Pancreas (tissue), 10 donors: ENCODE measurements around the gene OR10AD1. TPM values are rescaled to one million over a fixed set of nuclear protein-coding genes. Genes with fewer than 3 reads are reported as not detected.

Experiments used
- ATAC-seq, 4 donors: fragments of 200-7000 bp; cut with Tn5 transposase; one replicate each; pipeline versions ENCODE4 v1.8.0 to v1.9.1; 2020; ENCODE audit warnings: mild to moderate bottlenecking in 4 of 4, moderate library complexity in 4 of 4
- DNase-seq, 6 donors: peaks; one replicate each; pipeline ENCODE4 v3.0.0-alpha.2; 2020
- FAIRE-seq: peaks from 2 replicates; lab custom pipeline; 2012; peaks lifted over from hg19 to GRCh38; lab: Jason Lieb, UNC
- H3K27ac ChIP-seq, 4 donors: fragments of 200-600 bp; sonication (generic); 1 replicate in 3 of 4; 2 replicates in 1 of 4; pipeline versions ENCODE4 v1.5.0 to v1.8.0; 2020
- H3K27me3 ChIP-seq, 4 donors: fragments of 200-600 bp; one replicate each; pipeline ENCODE4 v1.8.0; 2021
- H3K36me3 ChIP-seq, 3 donors: fragments of 200-600 bp; sonication (generic) in 1 of 3; one replicate each; pipeline versions ENCODE4 v1.5.0 to v1.8.0; 2020 to 2021
- H3K4me1 ChIP-seq, 3 donors: fragments of 200-600 bp; one replicate each; pipeline ENCODE4 v1.8.0; 2021
- H3K4me3 ChIP-seq, 4 donors: fragments of 200-600 bp; sonication (generic) in 2 of 4; one replicate each; pipeline versions ENCODE4 v1.5.0 to v1.8.0; 2020 to 2021
- H3K9me3 ChIP-seq, 4 donors: fragments of 200-600 bp; one replicate each; pipeline ENCODE4 v1.8.0; 2021
- WGBS, 2 donors: extraction: QIAGEN DNeasy Blood & Tissue Kit; methylation state at CpG; one replicate each; pipeline ENCODE4 v1.1.7; 2013; 5-methylcytosine and 5-hydroxymethylcytosine counted together
- intact Hi-C, 3 donors: fragments of 100-400 bp; cut with DNase I; formaldehyde crosslinking; loops; one replicate each; pipeline versions ENCODE4 v1.11.1 to v1.14.2; 2022
- polyA plus RNA-seq, 2 donors: library from polyadenylated mRNA; stranded (reverse); fragments of 200-250 nt; gene quantifications; one replicate each; pipeline ENCODE4 v1.2.3, GENCODE V29; 2013
- total RNA-seq, 6 donors: library from RNA; stranded (reverse); fragmentation: NEBNext Ultra II Directional in 4 of 6; extraction: Animal tissue kit (Norgen Biotek cat#: 25700) in 4 of 6; gene quantifications; one replicate each; pipeline versions ENCODE4 v1.2.1 to v1.2.4, GENCODE V29; 2021 to 2023
- TF ChIP-seq, protein P1 (sequence below), 4 donors: fragments of 200-600 bp; sonication (generic) in 3 of 4; IDR thresholded peaks; one replicate each; pipeline versions ENCODE4 v1.5.0 to v1.8.0; 2021; ENCODE audit warnings: antibody characterized with exemption in 4 of 4
- donor health status: healthy with polysubstance abuse.
- donor health status: DM: no; HTN: no; CAD: no; lungs with moderate emphysema.
- donor health status: DM: no; HTN: no; CAD: no.
- donor health status: control.
- donor health status: control.
- donor health status: Bipolar disorder and iron deficiency.
- donor health status: DM: yes; HTN: yes; CAD: no.
- donor health status: DM: no; HTN: no; CAD: no.
- donor health status: DM: no; HTN: no; CAD: no.
- donor health status: DM: yes; HTN: yes; CAD: no.

The OR10AD1 gene
- total and polyA plus RNA-seq, 8 donors = not detected

DNA sequence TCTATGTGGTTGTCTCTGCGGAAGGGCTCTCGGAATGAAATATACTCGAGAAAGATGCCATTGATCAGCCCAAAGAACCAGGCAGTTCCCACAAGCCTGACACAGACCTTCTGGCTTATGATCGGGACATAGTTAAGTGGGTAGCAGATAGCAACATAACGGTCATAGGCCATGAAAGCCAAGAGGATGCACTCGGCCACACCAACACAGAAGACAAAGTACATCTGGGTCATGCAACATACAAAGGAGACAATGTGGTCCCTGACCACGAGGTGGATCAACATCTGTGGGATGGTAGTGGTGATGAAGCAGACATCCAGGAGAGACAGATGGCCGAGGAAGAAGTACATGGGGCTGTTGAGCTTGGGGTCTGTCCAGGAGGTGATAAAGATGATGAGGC is 326 bp downstream of the OR10AD1 start:
- Histone ChIP-seq H3K36me3 (no peaks in the 10 kb centered on the region), H3K4me3 (no peak overlapping the region), H3K9me3 (peaks cover 0 to 12% (median 0%) of the 10 kb centered on the region in 4 donors), H3K4me1 (peaks cover 0 to 4% (median 0%) of the 10 kb centered on the region in 3 donors), H3K27ac (no peak overlapping the region), H3K27me3 (no peaks in the 10 kb centered on the region)
- DNase-seq = no peak
- no peak for FAIRE-seq
- WGBS, 2 donors = 91 to 92% methylated on average over 8 of the region's 8 CpGs
- ATAC-seq = no peak
- intact Hi-C loops = no loop called here
- TF ChIP-seq, protein P1, sequence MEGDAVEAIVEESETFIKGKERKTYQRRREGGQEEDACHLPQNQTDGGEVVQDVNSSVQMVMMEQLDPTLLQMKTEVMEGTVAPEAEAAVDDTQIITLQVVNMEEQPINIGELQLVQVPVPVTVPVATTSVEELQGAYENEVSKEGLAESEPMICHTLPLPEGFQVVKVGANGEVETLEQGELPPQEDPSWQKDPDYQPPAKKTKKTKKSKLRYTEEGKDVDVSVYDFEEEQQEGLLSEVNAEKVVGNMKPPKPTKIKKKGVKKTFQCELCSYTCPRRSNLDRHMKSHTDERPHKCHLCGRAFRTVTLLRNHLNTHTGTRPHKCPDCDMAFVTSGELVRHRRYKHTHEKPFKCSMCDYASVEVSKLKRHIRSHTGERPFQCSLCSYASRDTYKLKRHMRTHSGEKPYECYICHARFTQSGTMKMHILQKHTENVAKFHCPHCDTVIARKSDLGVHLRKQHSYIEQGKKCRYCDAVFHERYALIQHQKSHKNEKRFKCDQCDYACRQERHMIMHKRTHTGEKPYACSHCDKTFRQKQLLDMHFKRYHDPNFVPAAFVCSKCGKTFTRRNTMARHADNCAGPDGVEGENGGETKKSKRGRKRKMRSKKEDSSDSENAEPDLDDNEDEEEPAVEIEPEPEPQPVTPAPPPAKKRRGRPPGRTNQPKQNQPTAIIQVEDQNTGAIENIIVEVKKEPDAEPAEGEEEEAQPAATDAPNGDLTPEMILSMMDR (IDR thresholded peaks at IDR 0.05) = no peak

DNA sequence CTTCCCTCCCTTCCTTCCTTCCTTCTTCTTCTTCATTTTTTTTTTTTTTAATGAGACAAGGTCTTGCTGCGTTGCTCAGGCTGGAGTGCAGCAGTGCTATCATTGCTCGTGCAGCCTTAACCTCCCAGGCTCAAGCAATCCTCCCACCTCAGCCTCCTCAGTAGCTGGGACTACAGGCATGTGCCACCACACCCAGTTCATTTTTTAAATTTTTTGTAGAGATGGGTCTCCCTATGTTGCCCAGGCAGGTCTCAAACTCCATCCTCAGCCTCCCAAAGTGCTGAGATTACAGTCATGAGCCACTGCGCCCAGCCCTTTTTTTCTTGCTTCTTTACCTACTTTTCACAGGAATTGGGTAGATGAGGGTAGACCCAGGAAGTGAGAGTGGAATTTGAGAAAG is 1.6 kb downstream of the OR10AD1 start:
- TF ChIP-seq, protein P1 (IDR thresholded peaks at IDR 0.05) = no peak
- Histone ChIP-seq H3K27ac (no peak overlapping the region), H3K9me3 (peaks cover 0 to 12% (median 0%) of the 10 kb centered on the region in 4 donors), H3K4me1 (peaks cover 0 to 9% (median 0%) of the 10 kb centered on the region in 3 donors), H3K27me3 (no peaks in the 10 kb centered on the region), H3K4me3 (no peak overlapping the region), H3K36me3 (no peaks in the 10 kb centered on the region)
- no peak for DNase-seq
- intact Hi-C loops = no loop called here
- WGBS, 2 donors = 92 to 98% methylated on average over 3 of the region's 3 CpGs
- no peak for FAIRE-seq
- ATAC-seq = no peak

DNA sequence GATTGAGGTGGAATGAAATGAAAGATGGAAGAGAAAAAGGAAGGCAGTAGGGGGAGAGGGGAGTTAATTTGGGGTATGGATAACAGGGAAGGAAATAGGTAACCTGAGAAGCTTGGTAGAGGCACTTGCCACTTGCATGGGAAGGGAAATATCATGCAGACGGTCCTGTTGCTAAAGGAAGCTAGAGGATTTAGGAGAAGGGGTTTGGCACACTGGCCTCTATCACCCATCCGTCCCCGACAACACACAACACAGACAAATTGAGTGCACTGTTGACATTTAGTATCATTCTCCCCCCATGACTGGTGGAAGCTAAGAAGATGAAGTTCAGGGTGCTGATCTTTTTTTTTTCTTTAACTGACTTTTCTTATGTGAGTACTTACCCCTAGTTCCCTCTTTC is 2.0 kb downstream of the OR10AD1 start:
- DNase-seq (no peak), ATAC-seq (no peak)
- no peak overlapping the region for H3K27ac ChIP-seq

DNA sequence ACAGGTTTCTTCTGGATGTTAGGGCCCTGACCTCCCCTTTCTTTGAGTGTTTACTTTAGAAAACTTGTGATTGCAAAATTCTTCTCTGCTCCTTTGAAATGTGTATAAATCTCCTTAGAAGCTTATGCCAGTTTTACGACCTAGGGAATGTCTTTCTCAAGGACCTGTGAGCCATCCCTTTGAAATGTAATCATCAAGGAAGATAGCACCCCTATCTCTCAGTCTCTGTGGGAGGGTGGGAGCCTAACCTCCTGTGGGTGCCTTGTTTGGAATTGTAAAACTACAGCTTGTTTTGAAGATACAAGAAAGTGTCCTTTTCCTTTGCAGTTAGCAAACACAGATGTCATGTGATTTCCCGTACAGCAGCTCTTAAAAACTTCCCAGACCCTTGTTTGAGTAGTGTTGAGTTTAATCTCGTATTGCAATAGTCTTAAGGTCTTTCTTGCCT is 3.3 kb downstream of the OR10AD1 start:
- Histone ChIP-seq H3K4me3 (peak overlapping the region in 1 of 4 donors; percentile 58), H3K4me1 (peaks cover 0 to 9% (median 0%) of the 10 kb centered on the region in 3 donors), H3K9me3 (no peaks in the 10 kb centered on the region), H3K36me3 (no peaks in the 10 kb centered on the region), H3K27me3 (no peaks in the 10 kb centered on the region), H3K27ac (peak overlapping the region in 1 of 4 donors; percentile 96)
- ATAC-seq (no peak), FAIRE-seq (no peak), DNase-seq (no peak)
- TF ChIP-seq, protein P1 (IDR thresholded peaks at IDR 0.05) = no peak
- WGBS, 2 donors = 79 to 82% methylated on average over 3 of the region's 3 CpGs
- intact Hi-C loops = no loop called here

More for the DNA sequence above, 2.0 kb downstream of the OR10AD1 start:
- intact Hi-C loops = no loop called here
- WGBS, 2 donors = 93 to 95% methylated on average over 3 of the region's 3 CpGs
- peaks cover 0 to 10% (median 0%) of the 10 kb centered on the region in 4 donors for H3K9me3 ChIP-seq
- H3K27me3 ChIP-seq = no peaks in the 10 kb centered on the region
- no peak overlapping the region for H3K4me3 ChIP-seq
- peaks cover 0 to 9% (median 0%) of the 10 kb centered on the region in 3 donors for H3K4me1 ChIP-seq
- no peaks in the 10 kb centered on the region for H3K36me3 ChIP-seq
- TF ChIP-seq, protein P1 (IDR thresholded peaks at IDR 0.05) = no peak
- no peak for FAIRE-seq

DNA sequence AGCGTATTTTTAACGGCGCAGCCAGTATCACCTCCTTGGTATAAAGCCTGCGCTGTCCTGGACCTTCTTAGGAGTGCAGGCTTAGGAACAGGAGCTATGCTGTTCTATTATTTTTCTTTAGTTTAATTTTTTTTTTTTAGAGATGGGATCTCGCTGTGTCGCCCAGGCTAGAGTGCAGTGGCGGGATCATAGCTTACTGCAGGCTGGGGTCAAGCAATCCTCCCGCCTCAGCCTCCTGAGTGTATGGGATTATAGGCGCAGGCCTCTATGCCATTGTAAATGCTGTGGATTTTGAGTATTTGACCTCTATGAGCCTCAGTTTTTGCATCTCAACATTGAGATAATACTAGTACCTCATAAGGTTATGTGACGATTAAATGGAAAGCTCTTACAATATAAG is 4.1 kb downstream of the OR10AD1 start:
- no peak for FAIRE-seq
- peak overlapping the region; percentile 24 to 74 (median 46) for H3K4me3 ChIP-seq
- H3K4me1 ChIP-seq = peaks cover 0 to 9% (median 0%) of the 10 kb centered on the region in 3 donors
- H3K36me3 ChIP-seq = no peaks in the 10 kb centered on the region
- no peaks in the 10 kb centered on the region for H3K27me3 ChIP-seq
- no peak for ATAC-seq
- WGBS, 2 donors = 65 to 66% methylated on average over 10 of the region's 10 CpGs
- H3K27ac ChIP-seq = peak overlapping the region; percentile 75 to 96 (median 94)
- TF ChIP-seq, protein P1 (IDR thresholded peaks at IDR 0.05) = no peak
- intact Hi-C loops = no loop called here
- no peaks in the 10 kb centered on the region for H3K9me3 ChIP-seq
- DNase-seq = no peak
